Activated CD4-positive, alpha-beta T cell treated with anti-CD3 and anti-CD28 coated beads for 48 hours (primary cell): ENCODE results near the gene PTPRS.

Experiments
- DNase-seq: peaks from one replicate; pipeline ENCODE4 v3.0.0-alpha.2; 2020

The PTPRS gene

GRCh38 chr19:5354403-5354802, 13.8 kb upstream of the PTPRS start:
- peak; percentile 42 for DNase-seq

- DNase-seq: no peak
Observed at GRCh38 chr19:5352229-5352763, 11.7 kb upstream of the PTPRS start.

GRCh38 chr19:5351731-5352228, 11.2 kb upstream of the PTPRS start:
- DNase-seq: no peak

- no peak for DNase-seq
Observed at GRCh38 chr19:5349041-5349440, 8.4 kb upstream of the PTPRS start.

- DNase-seq: no peak
Observed at GRCh38 chr19:5345895-5346386, 5.3 kb upstream of the PTPRS start.

- DNase-seq: no peak
Observed at GRCh38 chr19:5343848-5344247, 3.2 kb upstream of the PTPRS start.

- no peak for DNase-seq
Observed at GRCh38 chr19:5342573-5343201, 2.1 kb upstream of the PTPRS start.

GRCh38 chr19:5341981-5342380, 1.4 kb upstream of the PTPRS start:
- no peak for DNase-seq

GRCh38 chr19:5341448-5341820, 822 bp upstream of the PTPRS start:
- no peak for DNase-seq

GRCh38 chr19:5339950-5340636, 519 bp downstream of the PTPRS start:
- no peak for DNase-seq

GRCh38 chr19:5339198-5339949, 1.2 kb downstream of the PTPRS start:
- DNase-seq: no peak

- no peak for DNase-seq
Observed at GRCh38 chr19:5338656-5339197, 1.9 kb downstream of the PTPRS start.

GRCh38 chr19:5337708-5338655, 2.6 kb downstream of the PTPRS start:
- no peak for DNase-seq

GRCh38 chr19:5337126-5337525, 3.5 kb downstream of the PTPRS start:
- no peak for DNase-seq

GRCh38 chr19:5336195-5336965, 4.2 kb downstream of the PTPRS start:
- no peak for DNase-seq

- no peak for DNase-seq
Observed at GRCh38 chr19:5335593-5335992, 5.0 kb downstream of the PTPRS start.

GRCh38 chr19:5334824-5335500, 5.7 kb downstream of the PTPRS start:
- DNase-seq: no peak

- DNase-seq: no peak
Observed at GRCh38 chr19:5334366-5334739, 6.3 kb downstream of the PTPRS start.

GRCh38 chr19:5333581-5334365, 6.8 kb downstream of the PTPRS start:
- DNase-seq: no peak

GRCh38 chr19:5332501-5332900, 8.1 kb downstream of the PTPRS start:
- no peak for DNase-seq
